CD4-positive, alpha-beta T cell treated with Interleukin-4 for 1 hour (primary cell): ENCODE data around the gene ANKRD40.
A peak's percentile ranks its signal among the peaks of the same experiment; 100 is the strongest.
"Not testable (repeated sequence)": the region's sequence is repeated elsewhere in the genome, so short reads cannot be mapped to it uniquely, and the experiment has no call there.

Experiments used
- DNase-seq, 2 donors: peaks; one replicate each; pipeline ENCODE4 v3.0.0-alpha.2; 2020 to 2022

ANKRD40 gene

DNA sequence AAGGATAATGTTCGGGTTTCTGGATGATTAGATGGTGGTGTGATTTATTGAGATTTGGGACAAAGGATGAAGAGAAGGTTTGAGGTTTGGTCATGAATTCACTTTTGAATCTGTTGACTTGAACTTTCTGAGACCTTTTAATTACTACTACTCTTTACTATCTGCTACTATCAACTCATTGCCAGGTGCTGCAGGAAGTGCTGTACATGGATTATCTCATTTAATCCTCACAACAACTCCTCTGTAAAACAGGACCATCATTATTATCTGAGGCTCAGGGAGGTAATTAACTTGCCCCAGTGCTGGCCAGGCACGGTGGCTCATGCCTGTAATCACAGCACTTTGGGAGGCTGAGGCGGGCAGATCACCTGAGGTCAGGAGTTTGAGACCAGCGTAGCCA, 2.9 kb upstream of the ANKRD40 start:
- DNase-seq = no peak

DNA sequence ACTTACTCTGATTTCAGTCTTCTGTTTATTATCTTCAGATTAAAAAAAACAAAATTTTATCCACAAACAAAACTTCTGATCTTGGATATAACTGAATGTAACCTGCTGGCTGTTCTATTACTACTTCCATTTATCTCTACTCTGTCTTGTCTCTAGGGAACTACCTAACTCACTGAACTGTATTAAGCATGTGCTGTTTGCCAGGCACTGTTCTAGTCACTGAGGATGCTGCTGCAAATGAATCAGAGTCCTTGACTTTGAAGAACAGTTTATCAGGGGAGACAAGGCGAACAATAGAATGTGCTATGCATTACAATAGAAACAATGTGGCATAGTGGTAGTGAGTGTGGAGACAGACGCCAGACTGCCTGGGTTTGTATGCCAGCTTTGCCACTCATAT, 2.3 kb upstream of the ANKRD40 start:
- DNase-seq = no peak

DNA sequence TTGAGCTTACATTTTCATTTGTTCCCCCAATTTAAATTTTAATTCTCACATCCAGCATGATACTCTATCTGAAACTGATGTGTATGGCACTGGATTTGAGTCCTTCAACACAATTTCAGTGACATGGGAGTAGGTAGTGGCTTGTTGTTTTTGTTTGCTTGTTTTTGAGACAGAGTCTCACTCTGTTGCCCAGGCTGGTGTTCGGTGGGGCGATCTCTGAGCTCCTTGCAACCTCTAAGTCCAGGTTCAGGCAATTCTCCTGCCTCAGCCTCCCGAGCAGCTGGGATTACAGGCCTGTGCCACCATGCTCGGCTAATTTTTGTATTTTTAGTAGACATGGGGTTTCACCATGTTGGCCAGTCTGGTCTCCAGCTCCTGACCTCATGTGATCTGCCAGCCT, 1.3 kb upstream of the ANKRD40 start:
- not testable (repeated sequence) for DNase-seq

- peak in 1 of 2 donors; percentile 19 for DNase-seq
Measured at GRCh38 chr17:50708050-50709000, 611 bp upstream of the ANKRD40 start.

DNA sequence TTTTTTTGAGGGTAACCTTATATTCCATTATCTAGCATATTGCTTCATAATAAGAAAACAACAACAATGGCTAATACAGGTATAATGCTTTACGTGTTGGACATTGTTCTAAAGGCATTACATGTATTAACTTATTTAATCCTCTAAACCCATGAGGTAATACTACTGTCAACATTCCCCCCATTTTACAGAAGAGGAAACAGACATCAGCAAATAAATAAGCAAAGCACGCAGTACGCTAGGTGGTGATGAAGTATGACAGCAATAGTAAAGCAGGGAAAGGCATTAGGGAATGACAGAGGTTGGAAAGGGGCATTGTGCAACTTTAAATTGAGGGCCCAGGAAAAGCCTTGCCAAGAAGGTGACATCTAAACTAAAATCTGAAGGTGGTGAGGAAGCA, 4.6 kb downstream of the ANKRD40 start:
- no peak for DNase-seq

DNA sequence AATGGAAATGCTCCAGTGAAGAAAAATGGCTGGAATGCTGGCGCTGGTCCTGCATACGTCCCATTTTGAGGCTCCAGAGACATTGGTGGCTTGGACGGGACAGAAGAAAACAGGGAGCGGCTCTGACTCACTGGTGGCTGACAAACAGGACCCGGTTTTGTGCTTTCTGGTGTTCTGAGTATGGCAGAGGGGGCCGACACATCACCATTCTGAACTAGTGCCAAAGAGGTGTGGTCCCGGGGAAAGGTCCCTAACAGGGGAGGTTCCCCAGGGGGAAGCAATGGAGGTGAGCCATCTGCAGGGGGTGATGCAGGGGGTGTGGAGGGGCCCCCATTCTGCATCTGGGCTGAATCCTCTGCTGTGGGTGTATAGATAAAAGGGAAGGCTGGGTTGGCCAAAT, 8.3 kb downstream of the ANKRD40 start:
- DNase-seq = no peak

DNA sequence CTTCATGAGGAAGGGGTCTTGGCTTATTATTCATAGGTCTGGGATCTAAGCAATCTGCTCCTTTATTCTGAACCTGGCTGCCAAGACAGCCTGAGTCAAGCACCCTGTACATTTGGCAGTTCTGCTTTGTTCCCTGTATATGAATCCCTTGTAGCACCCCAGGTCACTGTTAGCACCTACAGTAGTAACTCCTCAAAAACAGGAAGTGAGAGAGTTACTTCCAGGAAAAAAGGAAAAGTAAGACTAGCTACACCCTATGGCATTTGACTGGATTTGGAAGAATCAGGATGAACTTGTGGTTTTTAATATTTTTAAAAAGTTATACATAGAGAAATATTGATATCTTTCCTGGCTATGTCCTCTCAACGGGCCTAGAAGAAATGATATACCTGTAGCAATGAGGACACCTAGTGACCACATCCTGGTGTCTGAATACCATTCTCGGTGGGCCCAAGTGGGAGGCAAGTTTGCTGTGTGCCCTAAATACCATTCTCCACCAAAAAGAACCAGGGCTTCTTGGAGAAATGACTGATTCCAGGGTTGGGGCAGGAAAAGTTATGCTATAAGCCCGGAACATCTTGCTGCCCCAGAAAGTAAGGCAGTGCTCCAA, 9.9 kb downstream of the ANKRD40 start:
- DNase-seq = no peak

DNA sequence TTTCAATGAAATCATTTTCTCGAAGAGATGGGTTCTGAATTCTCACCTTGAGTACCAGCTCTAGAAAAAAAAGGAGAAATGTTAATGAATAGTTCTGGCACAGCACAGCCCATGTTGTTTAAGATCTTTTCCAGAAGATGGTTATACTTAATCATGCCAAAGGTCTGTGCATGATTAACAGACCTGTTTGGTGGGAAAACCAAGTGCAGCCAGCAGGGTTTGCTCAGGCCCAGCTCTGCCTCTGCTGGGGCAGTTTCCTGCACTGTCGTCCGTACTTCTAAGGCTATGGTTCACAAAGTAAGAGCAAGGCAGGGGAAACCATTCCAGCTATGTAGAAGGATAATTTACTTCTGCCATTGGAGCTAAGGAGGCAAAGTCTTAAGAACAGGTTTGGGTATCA, 10.7 kb downstream of the ANKRD40 start:
- DNase-seq = no peak

DNA sequence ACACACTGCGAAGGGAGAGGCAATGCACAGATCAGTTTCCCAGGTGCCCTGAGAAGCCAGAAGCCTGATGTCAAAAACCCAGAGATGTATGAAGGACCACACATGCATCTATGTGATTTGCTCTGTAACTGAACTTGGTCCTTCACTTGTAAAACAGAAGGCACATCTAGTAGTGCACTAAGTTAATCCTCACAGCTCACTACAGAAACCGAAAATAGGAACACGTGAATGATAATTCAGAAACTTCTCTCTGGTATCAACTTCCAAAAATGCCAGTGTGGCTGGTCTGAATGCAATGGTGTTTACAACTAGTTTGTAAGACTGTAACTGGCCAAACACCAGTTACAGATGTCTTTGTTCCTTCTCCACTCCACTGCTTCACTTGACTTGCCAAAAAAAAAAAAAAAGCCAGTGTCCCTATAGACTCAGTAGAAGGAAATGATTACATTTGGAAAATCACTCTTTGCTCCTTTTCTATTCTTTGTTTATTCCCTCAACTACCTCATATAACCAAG, 11.3 kb downstream of the ANKRD40 start:
- no peak for DNase-seq

GRCh38 chr17:50693036-50693682, 14.6 kb downstream of the ANKRD40 start:
- DNase-seq = no peak

GRCh38 chr17:50692448-50693035, 15.2 kb downstream of the ANKRD40 start:
- DNase-seq = no peak

- DNase-seq = no peak
Measured at GRCh38 chr17:50691550-50692447, 15.9 kb downstream of the ANKRD40 start.

DNA sequence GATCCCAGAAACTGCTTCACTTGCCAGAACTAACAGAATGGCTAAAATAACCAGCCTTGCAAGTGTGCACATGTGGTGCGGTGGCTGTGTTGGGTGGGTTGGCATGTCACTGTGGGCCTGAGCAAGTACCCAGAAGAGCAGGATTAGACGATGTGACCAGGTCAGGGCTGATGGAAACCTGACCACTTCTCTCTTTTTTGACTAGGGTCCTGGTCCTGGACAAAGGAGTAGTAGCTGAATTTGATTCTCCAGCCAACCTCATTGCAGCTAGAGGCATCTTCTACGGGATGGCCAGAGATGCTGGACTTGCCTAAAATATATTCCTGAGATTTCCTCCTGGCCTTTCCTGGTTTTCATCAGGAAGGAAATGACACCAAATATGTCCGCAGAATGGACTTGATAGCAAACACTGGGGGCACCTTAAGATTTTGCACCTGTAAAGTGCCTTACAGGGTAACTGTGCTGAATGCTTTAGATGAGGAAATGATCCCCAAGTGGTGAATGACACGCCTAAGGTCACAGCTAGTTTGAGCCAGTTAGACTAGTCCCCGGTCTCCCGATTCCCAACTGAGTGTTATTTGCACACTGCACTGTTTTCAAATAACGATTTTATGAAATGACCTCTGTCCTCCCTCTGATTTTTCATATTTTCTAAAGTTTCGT, 16.7 kb downstream of the ANKRD40 start:
- no peak for DNase-seq

- no peak for DNase-seq
Measured at GRCh38 chr17:50689956-50690886, 17.5 kb downstream of the ANKRD40 start.

- no peak for DNase-seq
Measured at GRCh38 chr17:50689251-50689650, 18.5 kb downstream of the ANKRD40 start.

DNA sequence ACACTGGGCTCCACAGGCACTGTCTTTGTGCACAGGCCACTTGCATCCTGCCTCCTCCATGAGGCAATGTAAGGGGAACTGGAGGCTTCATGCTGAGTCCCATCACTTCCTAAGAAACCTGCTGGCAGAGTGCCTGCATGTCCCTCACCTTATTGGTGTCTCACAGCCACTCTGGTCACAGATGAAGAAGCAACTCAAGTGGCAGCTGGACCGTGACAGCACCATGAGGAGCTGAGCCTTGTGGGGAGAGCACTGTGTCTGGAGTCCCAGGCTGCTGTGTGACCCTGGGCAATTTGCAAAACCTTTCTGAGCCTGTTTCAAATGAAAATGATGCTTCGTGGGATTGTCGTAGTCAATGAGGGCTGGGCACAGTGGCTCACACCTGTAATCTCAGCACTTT, 19.5 kb downstream of the ANKRD40 start:
- DNase-seq = no peak

DNA sequence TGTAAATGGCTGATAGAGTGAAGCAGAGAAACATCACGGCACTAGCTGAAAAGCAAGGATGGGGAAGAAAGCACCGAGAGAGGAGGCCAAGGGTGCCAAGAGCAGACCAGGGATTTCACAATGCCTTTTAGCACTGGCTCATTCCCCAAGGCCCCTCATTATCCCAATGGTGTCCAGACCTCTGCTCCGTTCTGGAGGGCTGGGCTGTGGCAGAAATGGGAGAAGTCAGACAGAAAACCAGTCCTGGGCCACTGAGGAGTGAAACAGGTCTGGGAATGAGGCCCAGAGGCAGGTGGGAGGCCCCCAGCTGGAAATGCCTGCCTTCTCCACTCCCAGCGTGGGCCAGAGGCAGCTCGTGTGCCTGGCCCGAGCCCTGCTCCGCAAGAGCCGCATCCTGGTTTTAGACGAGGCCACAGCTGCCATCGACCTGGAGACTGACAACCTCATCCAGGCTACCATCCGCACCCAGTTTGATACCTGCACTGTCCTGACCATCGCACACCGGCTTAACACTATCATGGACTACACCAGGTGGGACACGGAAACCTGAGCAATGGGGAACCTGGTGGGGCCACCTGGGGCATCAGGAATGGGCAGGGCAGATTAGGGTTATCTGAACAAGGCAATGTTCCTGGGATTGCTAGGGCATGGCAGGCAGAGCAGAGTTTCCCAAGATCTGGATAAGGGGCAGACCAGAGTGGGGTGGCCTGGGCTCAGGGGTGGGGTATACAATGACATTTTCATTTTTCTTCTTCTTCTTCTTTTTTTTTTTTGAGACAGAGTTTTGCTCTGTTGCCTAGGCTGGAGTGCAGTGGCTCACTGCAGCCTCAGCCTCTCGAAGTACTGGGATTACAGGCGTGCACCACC, 20.3 kb downstream of the ANKRD40 start:
- DNase-seq = no peak

DNA sequence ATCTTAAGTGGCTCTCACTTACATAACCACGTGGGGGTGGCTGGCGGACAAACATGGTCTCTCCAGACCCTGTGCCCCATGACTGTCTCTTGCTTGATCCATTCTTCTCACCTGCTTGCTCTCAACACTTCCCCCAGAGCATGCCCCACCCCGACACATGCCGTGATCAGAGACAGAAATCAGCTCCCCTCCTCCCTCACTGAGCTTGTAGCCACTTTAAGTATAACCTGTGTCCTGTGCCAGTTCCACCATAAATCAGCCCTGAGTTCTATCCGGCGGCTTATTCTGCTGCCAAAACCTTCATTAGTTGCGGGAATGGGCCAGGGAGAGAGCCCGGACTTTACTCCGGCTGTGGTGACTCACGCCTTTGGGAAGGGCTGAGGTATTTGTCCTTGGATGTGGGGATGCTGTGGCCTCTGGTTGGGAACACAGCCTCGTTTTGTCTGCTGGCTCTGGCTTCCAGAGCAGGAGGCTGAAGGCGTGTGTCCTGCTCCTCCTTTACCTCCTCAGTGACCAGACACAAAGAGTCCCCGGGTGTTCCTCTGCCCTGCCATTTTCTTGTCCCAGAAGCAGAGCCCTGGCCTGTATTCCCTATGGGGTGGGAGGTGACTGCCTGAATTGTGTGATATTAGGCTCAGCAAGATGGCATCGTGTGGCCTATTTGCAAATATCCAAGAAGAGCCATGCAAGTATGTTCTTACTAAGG, 21.1 kb downstream of the ANKRD40 start:
- no peak for DNase-seq
